ENCODE measurements around the gene SCAF1.

Gene SCAF1

GRCh38 chr19:49656456-49657109 is 14.6 kb downstream of the SCAF1 start:
- no peak overlapping the region for H3K4me3 ChIP-seq (ENCODE audit: low read length)
- no peak for TF ChIP-seq CTCF (conservative IDR thresholded peaks at IDR 0.05; ENCODE audit: low read depth, low read length)
- no peak for DNase-seq (ENCODE audit: low read depth)

GRCh38 chr19:49657493-49658138 is 15.6 kb downstream of the SCAF1 start:
- TF ChIP-seq CTCF (conservative IDR thresholded peaks at IDR 0.05; ENCODE audit: low read depth, low read length), result no peak
- DNase-seq (ENCODE audit: low read depth), result no peak
- H3K4me3 ChIP-seq (ENCODE audit: low read length), result no peak overlapping the region

GRCh38 chr19:49658139-49658517 is 16.1 kb downstream of the SCAF1 start:
- no peak overlapping the region for H3K4me3 ChIP-seq (ENCODE audit: low read length)
- DNase-seq (ENCODE audit: low read depth), result no peak
- no peak for TF ChIP-seq CTCF (conservative IDR thresholded peaks at IDR 0.05; ENCODE audit: low read depth, low read length)

- no peak overlapping the region for H3K4me3 ChIP-seq (ENCODE audit: low read length)
- TF ChIP-seq CTCF (conservative IDR thresholded peaks at IDR 0.05; ENCODE audit: low read depth, low read length), result no peak
- DNase-seq (ENCODE audit: low read depth), result no peak
These were observed 16.8 kb downstream of the SCAF1 start for GRCh38 chr19:49658566-49659442.

- no peak for DNase-seq (ENCODE audit: low read depth)
- no peak for TF ChIP-seq CTCF (conservative IDR thresholded peaks at IDR 0.05; ENCODE audit: low read depth, low read length)
- H3K4me3 ChIP-seq (ENCODE audit: low read length), result no peak overlapping the region
These were observed 18.4 kb downstream of the SCAF1 start for GRCh38 chr19:49660338-49660961.

- TF ChIP-seq CTCF (conservative IDR thresholded peaks at IDR 0.05; ENCODE audit: low read depth, low read length), result no peak
- no peak overlapping the region for H3K4me3 ChIP-seq (ENCODE audit: low read length)
- DNase-seq (ENCODE audit: low read depth), result no peak
These were observed 20.0 kb downstream of the SCAF1 start for GRCh38 chr19:49662011-49662410.
